RPMI8226 (cell line): ENCODE results near the gene ATP6V1F.

Experiments used
- DNase-seq: peaks from one replicate; pipeline ENCODE4 v3.0.0-alpha.2; 2015

Gene ATP6V1F

DNA sequence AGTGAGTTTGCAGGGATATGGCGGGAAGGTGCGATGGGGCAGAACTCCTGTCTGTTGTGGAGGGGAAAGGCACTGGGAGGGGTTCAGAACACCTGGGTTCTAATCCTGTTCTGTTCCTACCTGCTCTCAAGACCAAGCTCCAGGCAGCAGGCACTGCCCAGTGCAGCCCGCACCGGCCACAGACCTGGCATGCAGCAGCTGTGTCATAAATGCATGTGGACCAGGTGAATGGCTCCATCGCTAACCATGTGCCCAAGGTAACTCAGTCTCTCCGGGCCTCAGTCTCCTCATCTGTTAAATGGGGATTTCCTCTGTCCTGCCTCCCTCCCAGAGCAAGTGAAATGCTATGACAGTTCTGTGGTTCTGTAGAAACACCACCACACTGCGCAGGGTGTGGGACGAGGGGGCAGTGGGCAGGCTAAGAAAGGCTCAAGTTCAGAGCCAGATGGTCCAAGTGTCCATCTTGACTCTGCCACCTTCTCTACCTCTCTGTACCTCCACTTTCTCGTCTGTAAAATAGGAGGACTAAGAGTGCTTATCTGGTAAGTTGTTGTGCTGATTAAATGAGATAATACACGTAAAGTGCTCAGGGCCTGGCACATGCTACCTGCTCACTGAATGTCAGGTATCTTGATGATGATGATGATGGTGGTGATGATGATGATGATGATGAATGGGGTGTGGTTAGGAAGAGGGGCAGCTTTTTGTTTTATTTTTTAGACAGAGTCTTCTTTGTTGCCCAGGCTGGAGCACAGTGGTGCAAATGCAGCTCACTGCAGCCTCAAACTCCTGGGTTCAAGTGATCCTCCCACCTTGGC is 22.9 kb downstream of the ATP6V1F start:
- no peak for DNase-seq

DNA sequence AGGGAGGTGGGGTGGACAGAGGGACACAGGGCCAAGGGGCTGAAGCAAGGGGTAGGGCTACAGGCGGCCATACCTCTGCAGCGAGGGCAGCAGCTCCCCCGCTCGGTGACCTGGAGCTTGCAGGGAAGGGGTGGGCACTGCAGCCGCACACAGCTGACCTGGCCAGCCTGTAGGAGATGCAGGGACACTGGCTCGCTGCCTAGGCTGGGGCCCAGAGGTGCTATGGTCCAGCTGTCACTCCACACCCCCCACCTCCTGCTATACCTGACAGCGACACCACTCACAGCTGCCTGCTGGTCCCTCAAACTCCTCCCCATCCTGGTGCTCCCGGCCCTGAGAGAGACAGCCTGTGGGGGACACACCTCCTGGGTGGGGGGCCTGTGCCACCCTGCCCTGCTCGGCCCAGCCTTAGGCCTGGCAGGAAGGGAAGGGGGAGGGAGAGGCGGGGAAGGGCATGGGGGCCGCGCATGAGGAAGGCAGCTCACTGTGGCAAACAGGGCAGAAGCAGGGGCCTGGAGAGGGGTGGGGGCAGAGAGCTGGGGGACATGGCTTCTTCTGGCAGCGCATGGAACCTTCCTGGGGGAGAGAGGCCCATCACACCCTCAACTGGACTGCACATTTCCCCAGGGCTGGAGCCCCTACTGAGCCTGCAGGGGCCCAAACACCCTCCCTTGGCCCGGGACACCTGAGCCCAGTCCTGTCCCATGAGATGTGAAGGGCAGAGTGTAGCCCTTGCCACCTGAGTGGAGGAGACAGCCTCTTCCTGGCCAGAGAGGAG is 23.9 kb downstream of the ATP6V1F start:
- DNase-seq, result no peak

DNA sequence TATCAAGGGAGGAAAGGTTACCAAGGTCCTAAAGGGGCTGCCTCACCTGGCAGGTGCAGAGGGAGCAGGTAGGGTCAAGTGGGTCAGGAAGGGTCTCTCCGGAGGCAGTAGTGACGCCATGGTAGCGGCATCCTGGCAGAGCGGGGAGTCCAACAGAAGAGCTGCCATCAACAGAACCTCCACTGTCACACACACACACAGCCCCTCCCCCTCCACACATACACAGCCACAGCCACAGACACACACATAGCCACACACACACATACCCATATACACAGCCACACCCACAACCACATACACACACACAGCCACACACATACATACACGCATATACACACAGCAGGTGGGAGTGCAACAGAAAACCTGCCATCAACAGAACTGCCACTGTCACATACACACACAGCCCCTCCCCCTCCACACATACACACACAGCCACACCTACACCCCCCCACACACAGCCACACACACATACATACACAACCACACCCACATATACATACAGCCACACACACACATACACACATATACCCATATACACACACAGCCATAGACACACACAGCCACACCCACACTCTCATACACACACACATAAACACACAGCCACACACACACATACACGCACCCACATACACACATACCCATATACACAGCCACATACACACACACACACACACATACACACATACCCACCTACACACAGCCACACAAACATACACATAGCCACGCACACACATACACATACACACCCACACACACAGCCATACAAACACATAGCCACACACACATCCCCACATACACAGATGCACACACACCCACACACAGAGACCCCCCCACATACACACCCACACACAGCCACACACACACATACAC is 24.7 kb downstream of the ATP6V1F start:
- DNase-seq, result no peak

DNA sequence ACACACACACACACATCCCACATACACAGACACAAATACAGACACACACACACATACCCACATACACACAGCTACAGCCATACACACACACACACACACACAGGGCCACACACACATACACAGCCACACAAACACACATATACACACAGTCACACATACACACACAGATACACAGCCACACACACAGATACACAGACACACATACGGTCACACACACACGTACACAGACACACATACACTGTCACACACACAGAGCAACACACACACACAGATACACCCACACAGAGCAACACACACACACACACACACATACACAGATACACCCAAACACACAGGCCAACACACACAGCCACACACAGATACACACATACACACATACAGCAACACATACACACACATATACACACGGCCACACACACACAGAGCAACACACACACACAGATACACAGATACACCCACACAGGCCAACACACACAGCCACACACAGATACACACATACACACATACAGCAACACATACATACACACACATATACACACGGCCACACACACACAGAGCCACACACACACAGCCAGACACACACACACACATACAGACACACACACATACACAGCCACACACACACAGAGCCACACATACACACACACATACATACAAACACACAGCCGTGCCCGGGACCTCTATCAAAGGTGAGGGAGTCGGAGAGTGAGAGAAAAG is 25.5 kb downstream of the ATP6V1F start:
- no peak for DNase-seq

DNA sequence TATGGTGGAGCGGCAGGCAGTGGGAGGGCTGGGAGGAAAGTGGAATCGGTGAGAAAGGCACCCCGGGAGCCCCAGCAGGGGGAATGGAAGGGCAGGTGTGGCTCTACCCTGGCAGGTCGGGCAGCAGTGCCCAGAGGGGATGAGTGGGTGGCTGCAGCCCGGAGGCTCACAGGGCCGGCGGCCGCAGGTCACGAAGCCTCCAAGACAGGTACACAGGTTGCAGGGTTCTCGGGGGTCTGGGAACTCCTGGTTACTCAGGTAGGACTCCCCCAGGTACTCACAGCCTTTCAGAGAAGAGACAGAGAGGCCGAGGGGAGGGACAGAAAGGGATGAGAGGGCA is 26.1 kb downstream of the ATP6V1F start:
- DNase-seq, result no peak

DNA sequence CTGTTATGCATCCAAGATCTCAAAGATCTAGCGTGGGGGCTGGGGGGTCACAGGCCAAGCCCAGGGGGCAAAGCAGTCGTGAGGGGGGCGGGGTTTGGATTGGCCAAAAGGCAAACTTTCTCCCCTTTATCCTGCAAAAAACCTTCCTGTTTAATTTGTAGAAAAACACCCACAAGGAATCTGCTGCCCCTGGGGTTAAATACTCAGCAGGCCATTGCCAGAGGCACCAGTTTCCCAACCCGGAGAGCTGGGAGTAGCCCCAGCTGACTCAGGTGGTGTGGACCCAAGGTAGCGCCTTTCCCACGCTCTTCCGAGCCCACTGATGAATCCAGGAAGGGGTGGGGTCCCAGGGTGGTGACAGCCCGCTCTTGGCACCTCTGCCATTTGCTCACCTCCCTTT is 26.5 kb downstream of the ATP6V1F start:
- no peak for DNase-seq

DNA sequence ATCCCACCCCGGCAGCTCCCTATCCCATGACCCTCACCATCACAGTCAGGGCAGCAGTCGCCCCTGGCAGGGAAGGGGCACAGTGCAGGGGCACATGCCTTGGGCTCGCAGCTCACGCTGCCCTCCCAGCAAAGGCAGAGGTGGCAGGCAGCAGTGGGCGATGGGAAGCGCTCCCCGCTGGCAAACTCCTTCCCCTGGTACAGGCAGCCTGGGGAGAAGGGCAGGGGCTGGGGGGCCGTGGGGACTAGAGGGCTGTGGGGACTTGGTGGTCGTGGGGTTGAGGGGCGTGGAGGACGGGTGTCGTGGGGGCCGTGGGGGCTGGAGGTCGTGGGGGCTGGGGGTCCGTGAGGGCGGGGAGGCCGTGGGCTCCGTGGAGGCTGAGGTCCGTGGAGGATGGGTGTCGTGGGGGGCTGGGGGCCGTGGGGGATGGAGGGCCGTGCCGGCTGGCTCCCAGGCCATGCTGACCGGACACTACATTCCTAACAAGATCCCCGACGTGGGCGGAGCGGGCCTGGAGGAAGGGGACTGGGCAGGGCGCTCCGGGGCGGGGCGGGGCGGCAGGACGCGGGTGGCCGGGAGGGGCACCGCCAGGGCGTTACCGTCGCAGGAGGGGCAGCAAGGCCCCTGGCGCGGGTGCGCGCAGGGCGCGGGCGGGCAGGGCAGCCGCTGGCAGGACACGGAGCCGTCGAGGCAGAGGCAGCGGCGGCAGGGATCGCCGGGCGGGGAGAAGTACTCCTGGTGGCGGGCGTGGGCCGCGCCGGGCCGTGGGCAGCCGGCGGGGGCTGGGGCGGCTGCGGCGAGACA is 27.9 kb downstream of the ATP6V1F start:
- DNase-seq, result no peak

DNA sequence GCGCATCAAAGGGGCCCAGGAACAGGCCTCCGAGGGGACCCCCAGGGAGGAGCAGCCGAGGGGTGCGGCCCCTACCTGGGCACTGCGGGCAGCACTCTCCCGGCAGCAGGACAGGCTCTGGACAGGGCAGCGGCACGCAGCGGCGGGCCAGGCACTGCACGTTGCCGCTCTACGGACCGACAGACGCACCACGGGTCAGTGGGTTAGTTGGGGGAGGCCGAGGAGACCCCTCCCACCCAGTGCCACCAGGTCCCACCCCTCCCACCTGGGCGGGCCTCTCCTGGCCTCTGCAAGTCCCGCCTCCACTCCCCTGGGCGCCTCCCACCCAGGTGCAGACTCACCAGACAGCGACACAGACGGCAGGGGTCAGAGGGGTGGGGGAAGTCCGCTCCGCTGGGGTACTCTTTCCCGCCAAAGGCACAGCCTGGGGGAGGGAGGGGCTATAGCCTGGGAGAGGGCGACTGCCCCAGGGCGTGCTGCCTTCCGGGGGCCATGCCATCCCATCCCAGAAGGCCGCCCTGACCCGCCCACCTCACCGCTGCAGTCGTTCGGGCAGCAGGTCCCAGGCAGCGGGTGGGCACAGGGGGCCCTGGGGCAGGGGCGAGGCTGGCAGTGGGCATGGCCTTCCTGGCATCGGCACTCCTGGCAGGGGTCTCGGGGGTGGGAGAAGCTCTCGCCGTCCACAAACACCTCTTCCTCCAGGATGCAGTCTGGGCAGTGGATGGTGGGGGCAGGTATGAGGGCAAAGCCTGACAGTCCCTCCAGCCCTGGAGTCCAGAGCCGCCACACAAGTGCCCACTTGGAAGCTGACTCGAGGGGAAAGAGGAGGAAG is 28.7 kb downstream of the ATP6V1F start:
- DNase-seq, result no peak

DNA sequence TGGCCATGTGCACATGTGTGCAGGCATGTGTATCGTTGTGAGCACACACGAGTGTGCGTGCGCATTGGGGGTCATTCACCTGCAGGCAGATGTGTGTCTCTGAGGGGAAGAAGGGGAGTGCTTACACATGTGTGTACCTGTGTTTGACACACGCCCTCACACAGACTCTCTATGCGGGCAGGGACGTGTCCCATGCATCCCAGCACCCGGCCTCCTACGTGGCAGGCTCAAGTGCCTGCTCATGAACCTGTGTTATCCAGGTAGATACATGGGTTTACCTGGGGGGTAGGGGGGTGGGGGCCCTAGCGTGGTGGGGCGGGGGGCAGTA is 29.2 kb downstream of the ATP6V1F start:
- no peak for DNase-seq

DNA sequence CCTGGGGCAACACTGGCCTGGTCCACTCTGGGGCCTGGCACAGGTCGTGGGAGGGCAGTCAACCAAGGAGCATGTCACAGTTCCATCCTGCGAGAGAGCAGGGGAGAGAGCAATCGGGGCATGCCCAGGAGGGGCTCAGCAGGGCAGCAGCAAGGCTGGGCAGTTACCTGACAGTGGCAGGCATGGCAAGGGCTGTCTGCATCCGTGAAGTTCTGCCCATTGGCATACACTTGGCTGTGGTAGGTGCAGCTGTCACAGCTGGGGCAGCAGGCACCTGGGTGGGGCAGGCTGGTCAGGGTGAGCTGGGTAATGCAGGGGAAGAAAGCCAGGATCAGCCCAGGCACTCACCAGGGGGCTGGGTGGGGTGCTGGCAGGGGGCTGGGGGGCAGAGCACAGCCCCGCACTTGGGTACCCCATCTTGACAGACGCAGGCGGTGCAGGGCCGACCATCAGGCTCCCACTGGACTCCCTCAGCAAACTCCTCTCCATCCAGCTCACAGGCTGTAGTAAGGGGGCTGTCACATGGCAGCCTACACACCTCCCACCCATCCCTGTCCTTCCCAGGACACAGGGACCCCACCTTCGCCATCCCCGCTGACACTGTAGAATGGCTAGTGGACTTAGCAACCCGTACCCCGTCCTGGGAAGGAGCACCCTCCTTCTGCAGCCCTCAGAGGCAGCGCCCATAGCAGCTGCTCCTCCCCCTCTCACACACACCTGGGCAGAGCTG is 30.0 kb downstream of the ATP6V1F start:
- peak; percentile 37 for DNase-seq

DNA sequence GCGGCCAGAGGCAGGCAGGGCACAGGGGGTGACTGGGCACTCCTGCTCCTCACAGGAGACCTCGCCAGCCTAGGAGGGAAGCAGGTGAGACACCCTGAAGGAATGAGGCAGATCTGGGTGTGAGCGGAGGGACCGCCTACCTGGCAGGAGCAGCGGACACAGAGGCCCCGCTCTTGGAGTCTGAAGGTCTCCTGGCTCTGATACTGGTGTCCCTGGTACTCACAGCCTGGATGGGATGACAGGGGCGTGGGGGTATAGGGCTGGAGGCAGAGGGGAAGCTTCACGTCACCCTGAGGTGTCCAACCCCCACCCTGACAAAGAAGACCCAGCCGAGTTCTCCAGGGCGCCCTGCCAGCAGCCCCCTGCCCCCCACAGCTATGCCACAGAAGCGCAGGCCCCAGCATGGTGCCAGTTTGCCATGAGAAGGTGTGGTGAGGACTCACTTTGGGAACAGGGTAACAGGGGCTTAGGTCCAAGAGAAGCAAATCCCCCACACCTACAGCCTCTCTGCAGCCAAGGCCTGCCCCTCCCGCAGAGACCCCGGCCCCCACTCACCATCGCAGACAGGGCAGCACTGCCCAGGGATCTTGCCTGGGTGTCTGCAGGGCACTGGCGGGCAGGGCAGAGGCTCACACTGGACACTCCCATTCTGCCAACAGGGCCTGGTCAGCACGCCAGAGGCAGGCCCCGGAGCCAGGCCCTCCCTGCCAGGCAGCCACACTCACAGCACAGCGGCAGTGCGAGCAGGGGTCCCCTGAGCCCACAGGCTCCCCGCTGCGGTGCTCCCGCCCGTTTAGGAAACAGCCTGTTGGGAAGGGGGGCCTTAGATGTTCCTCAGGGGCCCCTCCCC is 30.8 kb downstream of the ATP6V1F start:
- DNase-seq, result no peak

DNA sequence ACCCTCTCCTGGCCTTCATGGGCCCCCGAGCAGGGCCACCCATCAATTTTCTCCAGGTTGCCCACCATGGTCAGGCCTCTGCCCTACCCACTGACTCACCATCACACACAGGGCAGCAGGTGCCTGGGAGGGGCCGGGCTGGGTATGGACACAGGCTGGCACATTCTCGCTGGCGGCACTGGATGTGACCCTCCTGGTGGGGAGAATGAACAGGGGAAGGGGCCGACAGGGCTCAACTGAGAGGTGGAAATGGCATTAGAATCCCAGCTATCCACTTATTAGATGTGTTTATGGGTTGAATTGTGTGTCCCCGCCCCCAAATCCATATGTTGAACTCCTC is 31.4 kb downstream of the ATP6V1F start:
- no peak for DNase-seq

DNA sequence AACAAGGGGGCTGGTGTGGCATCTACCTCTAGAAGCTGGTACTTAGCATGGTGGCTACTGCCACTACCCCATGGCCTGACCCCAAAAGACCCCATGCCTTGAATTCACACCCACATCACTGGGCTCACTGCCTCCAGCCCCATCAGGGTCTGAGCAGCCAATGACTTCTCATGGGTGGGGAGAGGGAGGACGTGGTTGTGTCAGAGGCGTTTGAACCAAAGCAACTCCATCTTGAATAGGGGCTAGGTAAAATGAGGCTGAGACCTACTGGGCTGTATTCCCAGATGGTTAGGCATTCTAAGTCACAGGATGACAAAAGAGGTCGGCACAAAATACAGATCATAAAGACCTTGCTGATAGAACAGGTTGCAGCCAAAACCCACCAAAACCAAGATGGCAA is 32.7 kb downstream of the ATP6V1F start:
- no peak for DNase-seq

DNA sequence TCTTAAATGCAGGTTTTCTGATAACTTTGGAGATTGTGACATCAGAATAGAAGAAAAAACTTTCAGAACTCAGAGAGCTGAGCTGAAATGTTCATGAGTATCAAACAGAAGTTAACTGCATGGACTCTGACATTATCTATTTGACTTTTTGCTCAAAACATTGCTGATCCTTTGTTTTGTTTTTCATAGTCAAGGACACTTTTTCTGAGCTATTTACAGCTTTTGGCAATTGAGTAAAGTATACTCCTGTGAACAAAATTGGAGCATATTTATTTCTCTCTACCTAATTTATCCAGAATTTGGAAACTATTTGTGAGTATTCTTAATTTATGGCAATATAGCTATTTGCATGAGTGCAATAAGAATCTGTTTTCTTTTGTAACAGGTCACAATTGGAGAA is 36.7 kb downstream of the ATP6V1F start:
- DNase-seq, result no peak

DNA sequence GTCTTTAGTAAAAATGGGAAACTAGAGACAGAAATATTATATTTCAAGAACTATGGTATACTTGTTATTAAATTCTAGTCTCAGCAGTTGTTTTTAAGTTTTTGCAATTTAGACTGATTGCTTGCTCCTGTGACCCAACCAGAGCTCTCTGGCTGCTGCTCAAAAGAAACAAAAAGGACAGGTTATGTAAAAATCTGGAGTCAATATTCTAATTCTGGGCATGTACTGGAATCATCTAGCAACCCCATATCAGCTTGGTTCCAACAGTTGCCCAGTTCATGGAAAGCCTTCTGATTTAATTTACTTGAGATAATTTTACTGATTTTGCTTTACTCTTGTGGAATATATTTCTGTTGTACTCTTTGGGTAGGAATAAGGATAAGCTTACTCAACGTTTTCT is 37.6 kb downstream of the ATP6V1F start:
- no peak for DNase-seq

DNA sequence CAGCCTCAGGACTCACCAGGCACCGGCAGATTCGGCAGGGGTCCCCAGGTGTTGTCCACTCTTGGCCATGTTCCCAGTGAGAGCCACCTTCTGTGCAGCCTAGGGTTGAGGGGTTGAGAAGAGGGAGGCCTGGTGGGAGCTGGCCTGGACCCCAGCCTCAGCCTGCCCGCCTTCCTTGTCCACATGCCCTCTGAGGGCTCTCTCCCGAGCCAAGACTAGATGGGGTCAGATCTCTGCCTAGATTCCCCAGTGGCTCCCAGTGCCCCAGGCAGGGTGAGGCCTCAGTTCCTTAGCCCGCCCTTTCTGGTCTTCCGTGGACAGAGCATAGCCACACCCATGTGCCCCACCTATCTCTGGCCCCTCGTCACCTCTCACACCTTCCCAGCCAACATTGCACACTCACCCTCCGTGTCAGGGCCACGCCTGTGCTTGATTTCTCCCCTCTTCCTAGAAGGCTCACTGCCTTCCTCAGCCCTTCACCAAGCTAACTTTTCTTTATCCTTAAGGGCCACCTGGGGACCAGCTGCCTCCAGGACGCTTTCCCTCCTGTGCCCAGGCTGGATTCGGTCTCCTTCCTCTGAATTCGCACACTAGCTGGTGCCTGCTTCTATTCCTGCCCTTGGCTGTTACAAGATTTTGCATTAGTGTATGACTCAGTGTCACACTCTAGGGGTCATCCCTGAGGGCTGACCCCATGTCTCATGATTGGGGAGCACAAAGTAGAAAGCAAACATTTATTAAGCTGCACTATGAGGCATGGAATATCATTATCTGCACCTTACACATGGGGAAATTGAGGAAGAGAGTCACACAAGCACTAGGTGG is 40.3 kb downstream of the ATP6V1F start:
- DNase-seq, result no peak

DNA sequence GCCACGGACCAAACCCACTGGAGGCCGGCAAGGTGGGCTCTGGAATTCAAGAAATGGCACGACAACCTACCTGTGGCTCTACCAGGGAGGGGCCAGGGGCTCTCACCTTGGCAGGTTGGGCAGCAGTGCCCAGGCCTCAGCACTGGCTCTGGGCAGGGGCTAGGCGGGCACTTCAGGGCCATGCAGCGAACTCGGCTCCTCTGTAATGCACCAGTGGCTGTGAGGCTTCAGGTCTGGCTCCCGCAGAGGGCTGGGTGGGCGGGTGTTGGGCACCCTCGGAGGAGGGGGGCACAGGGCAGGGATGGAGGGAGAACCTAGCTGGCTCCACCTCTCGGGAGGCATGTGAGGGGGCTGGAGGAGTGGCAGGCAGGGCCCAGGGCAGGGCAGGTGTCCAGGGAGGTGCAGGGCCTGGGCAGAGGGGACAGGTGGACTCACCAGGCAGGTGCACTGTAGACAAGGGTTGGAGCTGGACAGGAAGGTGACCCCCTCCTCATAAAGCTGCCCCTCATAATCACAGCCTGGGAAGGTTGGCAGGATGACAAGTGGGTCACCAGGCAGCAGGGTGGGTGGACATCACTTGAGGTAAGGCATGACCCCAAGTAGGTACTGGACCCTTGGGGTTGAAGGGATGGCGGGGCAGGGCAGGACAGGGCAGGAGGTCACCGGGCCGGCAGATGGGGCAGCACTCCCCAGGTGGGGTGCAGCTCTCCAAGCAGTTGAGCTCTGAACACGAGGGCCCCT is 41.1 kb downstream of the ATP6V1F start:
- DNase-seq, result no peak
